Breast epithelium (tissue), 4 donors: ENCODE results near the gene GUK1. TPM values are rescaled to one million over a fixed set of nuclear protein-coding genes. Genes with fewer than 3 reads are reported as not detected.
A peak's percentile ranks its signal among the peaks of the same experiment; 100 is the strongest.

Experiments
- DNase-seq, 2 donors: peaks; one replicate each; pipeline ENCODE4 v3.0.0-alpha.2; 2019; ENCODE audit warnings: low spot score in 2 of 2
- H3K27ac ChIP-seq, 2 donors: fragments of 200-600 bp; sonication (generic) in 1 of 2; one replicate each; pipeline ENCODE4 v1.5.1; 2016 to 2019; ENCODE audit warnings: mild to moderate bottlenecking in 1 of 2
- H3K27me3 ChIP-seq, 2 donors: fragments of 200-600 bp; sonication (generic) in 1 of 2; one replicate each; pipeline versions ENCODE4 v1.5.1 to v1.6.0; 2017 to 2019; ENCODE audit warnings: control low read depth in 1 of 2, mild to moderate bottlenecking in 1 of 2
- H3K36me3 ChIP-seq: fragments of 200-600 bp; one replicate; pipeline ENCODE4 v1.5.1; 2019
- H3K4me1 ChIP-seq, 2 donors: fragments of 200-600 bp; sonication (generic); one replicate each; pipeline ENCODE4 v1.5.1; 2016 to 2019; ENCODE audit warnings: control low read depth in 1 of 2
- H3K4me3 ChIP-seq, 3 donors: fragments of 200-600 bp; sonication (generic); 1 replicate in 2 of 3; 2 replicates in 1 of 3; pipeline ENCODE4 v1.5.1; 2016 to 2019; ENCODE audit warnings: mild to moderate bottlenecking in 3 of 3, moderate library complexity in 2 of 3
- H3K9me3 ChIP-seq, 2 donors: fragments of 200-600 bp; sonication (generic) in 1 of 2; one replicate each; pipeline ENCODE4 v1.5.1; 2016 to 2019; ENCODE audit warnings: control low read depth in 1 of 2
- POLR2A ChIP-seq: fragments of 450-650 bp; IDR thresholded peaks from one replicate; pipeline ENCODE4 v1.6.1; 2016; ENCODE audit warnings: antibody characterized with exemption, mild to moderate bottlenecking, moderate library complexity
- POLR2AphosphoS5 ChIP-seq, 3 donors: sonication (generic); formaldehyde crosslinking; IDR thresholded peaks; one replicate each; pipeline ENCODE4 v1.6.1; 2017; ENCODE audit warnings: antibody characterized with exemption in 3 of 3
- intact Hi-C: fragments of 100-400 bp; cut with DNase I; formaldehyde crosslinking; loops from one replicate; pipeline ENCODE4 v1.15.1; 2023; ENCODE audit warnings: low total_unique reads
- total RNA-seq, 3 donors: library from RNA; depleted of rRNA; stranded (reverse); fragments of >200 nt; gene quantifications; one replicate each; pipeline ENCODE4 v1.1.0, GENCODE V29; 2016
- TF ChIP-seq, protein P1 (sequence below), 3 donors: fragments of 450-650 bp; IDR thresholded peaks; one replicate each; pipeline ENCODE4 v1.5.1; 2016 to 2017; ENCODE audit warnings: antibody characterized with exemption in 3 of 3, mild to moderate bottlenecking in 3 of 3, moderate library complexity in 3 of 3

Gene GUK1, protein sequence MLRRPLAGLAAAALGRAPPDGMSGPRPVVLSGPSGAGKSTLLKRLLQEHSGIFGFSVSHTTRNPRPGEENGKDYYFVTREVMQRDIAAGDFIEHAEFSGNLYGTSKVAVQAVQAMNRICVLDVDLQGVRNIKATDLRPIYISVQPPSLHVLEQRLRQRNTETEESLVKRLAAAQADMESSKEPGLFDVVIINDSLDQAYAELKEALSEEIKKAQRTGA
- 100 to 1,000 TPM; 218 to 413 (median 333) TPM for total RNA-seq

- no peaks in the 10 kb centered on the region for H3K36me3 ChIP-seq
- peak; percentile 100 for DNase-seq
- peaks cover 18 to 29% of the 10 kb centered on the region in 2 donors for H3K4me1 ChIP-seq
- H3K4me3 ChIP-seq = peak within 1 kb of the TSS; percentile 64 to 95 (median 87)
- intact Hi-C loops = loop anchor here (2.0 kb wide), 1 partner anchor 25 kb away; the partner anchor contains the start of gene IBA57
- peak within 1 kb of the TSS; percentile 90 to 98 for H3K27ac ChIP-seq
- no peaks in the 10 kb centered on the region for H3K27me3 ChIP-seq
- no peaks in the 10 kb centered on the region for H3K9me3 ChIP-seq
- TF ChIP-seq POLR2AphosphoS5 (IDR thresholded peaks at IDR 0.05) (peak; percentile 73 to 94 (median 83)), POLR2A (peak; percentile 80)
- TF ChIP-seq, protein P1, sequence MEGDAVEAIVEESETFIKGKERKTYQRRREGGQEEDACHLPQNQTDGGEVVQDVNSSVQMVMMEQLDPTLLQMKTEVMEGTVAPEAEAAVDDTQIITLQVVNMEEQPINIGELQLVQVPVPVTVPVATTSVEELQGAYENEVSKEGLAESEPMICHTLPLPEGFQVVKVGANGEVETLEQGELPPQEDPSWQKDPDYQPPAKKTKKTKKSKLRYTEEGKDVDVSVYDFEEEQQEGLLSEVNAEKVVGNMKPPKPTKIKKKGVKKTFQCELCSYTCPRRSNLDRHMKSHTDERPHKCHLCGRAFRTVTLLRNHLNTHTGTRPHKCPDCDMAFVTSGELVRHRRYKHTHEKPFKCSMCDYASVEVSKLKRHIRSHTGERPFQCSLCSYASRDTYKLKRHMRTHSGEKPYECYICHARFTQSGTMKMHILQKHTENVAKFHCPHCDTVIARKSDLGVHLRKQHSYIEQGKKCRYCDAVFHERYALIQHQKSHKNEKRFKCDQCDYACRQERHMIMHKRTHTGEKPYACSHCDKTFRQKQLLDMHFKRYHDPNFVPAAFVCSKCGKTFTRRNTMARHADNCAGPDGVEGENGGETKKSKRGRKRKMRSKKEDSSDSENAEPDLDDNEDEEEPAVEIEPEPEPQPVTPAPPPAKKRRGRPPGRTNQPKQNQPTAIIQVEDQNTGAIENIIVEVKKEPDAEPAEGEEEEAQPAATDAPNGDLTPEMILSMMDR (IDR thresholded peaks at IDR 0.05) = peak in 2 of 3 donors; percentile 16 to 22
These were observed at the start of gene GUK1 for GRCh38 chr1:228139931-228140723. Gene GUK1 (plus strand): TSS chr1:228140279. CDS start chr1:228140303, 24 bp downstream.

GRCh38 chr1:228090613-228091081, 49.4 kb upstream of the GUK1 start:
- no peak for DNase-seq

DNA sequence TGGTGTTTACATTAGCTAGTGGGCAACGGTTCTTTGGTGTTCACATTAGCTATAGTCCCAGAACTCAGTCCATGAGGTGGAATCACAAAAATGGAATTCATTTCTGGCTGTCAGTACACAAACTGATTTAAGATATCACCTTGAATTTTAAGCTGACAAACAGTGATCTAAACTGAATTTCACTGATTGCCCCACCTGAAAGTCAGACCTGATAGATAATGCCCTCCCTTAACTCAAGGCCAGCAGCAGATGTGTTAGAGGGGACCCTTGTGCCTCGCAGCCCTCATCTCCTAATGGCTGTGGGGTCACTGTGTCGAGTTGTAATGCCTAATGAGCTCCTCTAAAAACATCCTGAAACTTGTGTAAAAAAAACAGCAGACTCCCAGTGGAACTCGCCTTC, 49.0 kb upstream of the GUK1 start:
- H3K27me3 ChIP-seq = no peaks in the 10 kb centered on the region
- intact Hi-C loops = no loop called here
- H3K4me3 ChIP-seq = peak overlapping the region in 1 of 3 donors; percentile 41
- DNase-seq = no peak
- H3K9me3 ChIP-seq = peaks cover 5 to 9% of the 10 kb centered on the region in 2 donors
- TF ChIP-seq, protein P1 (IDR thresholded peaks at IDR 0.05) = no peak
- TF ChIP-seq POLR2A (no peak), POLR2AphosphoS5 (IDR thresholded peaks at IDR 0.05) (no peak)
- no peak overlapping the region for H3K27ac ChIP-seq
- H3K4me1 ChIP-seq = peaks cover 37 to 58% of the 10 kb centered on the region in 2 donors
- H3K36me3 ChIP-seq = no peaks in the 10 kb centered on the region

More at GRCh38 chr1:228090613-228091081, 49.4 kb upstream of the GUK1 start:
- Histone ChIP-seq H3K27me3 (no peaks in the 10 kb centered on the region), H3K9me3 (peaks cover 5 to 9% of the 10 kb centered on the region in 2 donors), H3K4me1 (peaks cover 37 to 61% of the 10 kb centered on the region in 2 donors), H3K27ac (no peak overlapping the region), H3K4me3 (peak overlapping the region in 1 of 3 donors; percentile 41), H3K36me3 (no peaks in the 10 kb centered on the region)
- intact Hi-C loops = no loop called here
- TF ChIP-seq POLR2AphosphoS5 (IDR thresholded peaks at IDR 0.05) (no peak), POLR2A (no peak)
- TF ChIP-seq, protein P1 (IDR thresholded peaks at IDR 0.05) = no peak

DNA sequence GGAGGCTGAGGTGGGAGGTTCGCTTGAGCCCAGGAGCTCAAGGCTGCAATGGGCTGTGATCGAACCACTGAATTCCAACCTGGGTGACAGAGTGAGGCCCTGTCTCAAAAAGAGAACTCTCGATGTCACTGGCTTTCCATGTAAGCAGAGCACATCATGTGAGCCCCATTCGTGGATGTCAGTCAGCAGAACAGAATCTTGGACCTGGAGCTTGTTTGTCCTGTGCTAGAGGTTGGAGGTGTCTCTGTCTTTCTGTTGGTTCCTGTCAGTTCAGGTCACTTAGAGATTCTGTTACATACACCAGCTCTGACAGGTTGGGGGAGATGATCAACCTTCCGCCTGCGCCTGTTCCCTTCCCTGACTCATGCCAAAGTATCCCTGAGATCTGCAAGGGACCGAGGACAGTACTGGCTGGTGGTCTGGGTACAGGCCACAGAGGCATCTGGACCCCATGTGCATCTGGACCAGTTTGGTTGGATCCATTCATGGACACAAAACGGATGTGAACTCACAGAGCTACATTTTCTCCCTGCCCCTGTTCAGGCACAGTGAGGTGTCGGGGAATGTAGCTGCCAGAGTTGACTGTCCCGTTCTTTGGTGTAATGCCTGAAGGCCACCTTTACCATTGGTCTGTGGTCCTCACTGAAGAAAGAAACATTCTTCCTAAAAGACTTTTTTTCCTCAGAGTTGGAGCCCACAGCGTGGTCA, 47.6 kb upstream of the GUK1 start:
- H3K36me3 ChIP-seq = no peaks in the 10 kb centered on the region

More for the DNA sequence above, 47.6 kb upstream of the GUK1 start:
- Histone ChIP-seq H3K4me1 (peaks cover 32 to 49% of the 10 kb centered on the region in 2 donors), H3K4me3 (no peak overlapping the region), H3K9me3 (peaks cover 5 to 9% of the 10 kb centered on the region in 2 donors), H3K27ac (no peak overlapping the region), H3K27me3 (no peaks in the 10 kb centered on the region)
- DNase-seq = no peak
- TF ChIP-seq POLR2AphosphoS5 (IDR thresholded peaks at IDR 0.05) (no peak), POLR2A (no peak)
- TF ChIP-seq, protein P1 (IDR thresholded peaks at IDR 0.05) = no peak
- intact Hi-C loops = no loop called here
